GM18867 (cell line): ENCODE data around the gene PHC3.

Experiments used
- ATAC-seq: cut with Tn5 transposase; IDR thresholded peaks from one replicate; pipeline ENCODE4 v1.9.1; 2021; ENCODE audit warnings: mild to moderate bottlenecking, moderate library complexity; ENCODE audit not compliant: unreplicated experiment

The PHC3 gene

DNA sequence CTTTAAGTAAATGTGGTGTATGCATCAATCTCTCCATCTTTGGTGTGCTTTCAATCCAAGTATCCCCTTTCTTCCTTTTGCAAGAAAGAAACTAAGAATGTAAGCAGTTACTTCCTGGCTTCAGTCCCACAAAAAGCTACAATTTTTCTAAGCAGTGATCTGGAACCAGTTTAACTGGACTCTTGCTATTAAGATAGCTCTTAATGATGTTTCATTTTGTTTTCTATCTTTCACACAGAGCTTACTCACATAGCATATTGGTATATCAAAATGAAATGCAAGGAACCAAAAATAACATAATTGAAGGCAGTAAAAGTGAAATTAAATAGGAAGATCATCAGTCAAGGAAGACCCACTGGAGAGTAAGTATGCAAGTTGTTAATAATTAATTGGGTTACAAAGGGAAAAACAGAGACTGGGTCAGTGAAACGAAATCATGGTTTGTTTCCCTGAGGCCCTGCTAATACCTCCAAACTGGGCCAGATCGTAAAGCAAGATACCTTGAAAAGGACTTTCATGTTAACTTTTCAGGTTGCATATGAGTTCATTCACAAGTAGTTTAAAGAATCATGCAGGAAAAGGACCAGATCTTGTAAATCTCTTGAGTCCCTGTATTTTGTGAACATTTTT, 101.9 kb downstream of the PHC3 start:
- no peak for ATAC-seq

DNA sequence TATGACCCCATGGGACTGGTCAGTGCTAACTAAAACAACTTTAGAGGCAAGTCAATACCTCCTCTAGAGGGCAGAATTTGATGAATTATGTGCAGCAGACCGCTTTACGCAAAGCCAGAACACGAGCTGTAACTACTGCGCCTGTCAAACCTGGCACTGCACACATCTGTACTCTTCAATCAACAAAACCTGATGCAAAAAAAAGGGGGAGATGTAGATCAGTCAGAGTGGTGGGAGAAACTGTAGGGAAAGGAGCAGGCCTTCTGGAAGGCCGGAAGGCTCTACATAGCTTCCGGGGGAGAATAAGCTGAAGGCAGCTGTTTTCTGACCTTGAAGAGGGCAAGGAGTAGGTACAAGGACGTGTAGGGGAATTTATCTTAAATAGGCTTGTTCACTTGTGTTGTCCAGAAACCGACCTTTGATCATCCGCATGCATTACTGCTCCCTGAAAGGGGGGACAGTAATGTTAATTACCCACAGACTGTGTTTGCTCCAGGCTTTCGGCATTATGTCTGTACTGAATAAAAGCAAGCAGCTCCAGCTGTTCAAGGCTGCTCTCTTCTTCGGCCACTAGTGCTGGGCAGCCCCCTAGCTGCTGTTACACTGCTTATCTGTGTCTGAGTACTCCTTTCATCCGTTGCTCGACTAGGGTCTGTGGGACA, 102.8 kb downstream of the PHC3 start:
- ATAC-seq, result no peak

DNA sequence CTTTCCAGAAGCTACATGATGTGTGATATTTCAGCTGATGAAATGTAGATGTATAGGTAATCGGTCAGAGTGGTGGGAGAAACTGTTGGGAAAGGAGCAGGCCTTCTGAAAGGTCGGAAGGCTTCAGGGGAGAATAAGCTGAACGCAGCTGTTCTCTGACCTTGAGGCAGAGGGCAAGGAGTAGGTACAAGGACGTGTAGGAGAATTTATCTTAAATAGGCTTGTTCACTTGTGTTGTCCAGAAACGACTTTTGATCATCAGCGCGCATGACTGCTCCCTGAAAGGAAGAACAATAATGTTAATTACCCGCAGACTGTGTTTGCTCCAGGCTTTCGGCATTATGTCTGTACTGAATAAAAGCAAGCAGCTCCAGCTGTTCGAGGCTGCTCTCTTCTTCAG, 104.2 kb downstream of the PHC3 start:
- no peak for ATAC-seq

DNA sequence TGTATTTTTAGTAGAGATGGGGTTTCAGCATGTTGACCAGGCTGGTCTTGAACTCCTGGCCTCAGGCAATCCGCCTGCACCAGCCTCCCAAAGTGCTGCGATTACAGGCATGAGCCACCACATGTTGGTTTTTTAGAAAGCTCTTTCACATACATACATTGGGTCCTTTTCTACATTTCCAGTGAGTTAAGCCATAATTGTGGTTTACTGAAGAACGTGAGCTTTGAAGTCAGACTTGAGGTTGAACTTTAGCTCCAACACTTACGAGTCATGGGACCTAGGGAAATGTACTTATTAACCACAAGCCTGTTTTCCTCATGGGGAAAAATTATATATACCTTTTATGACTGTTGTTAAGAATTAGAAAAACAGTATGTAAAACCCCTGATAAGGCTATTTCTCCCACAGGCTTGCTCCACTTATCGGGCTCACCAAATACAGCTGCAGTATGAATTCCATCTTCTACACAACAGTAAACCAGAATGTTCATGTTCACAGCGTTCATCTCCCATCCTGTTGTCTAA, 104.8 kb downstream of the PHC3 start:
- ATAC-seq, result no peak

DNA sequence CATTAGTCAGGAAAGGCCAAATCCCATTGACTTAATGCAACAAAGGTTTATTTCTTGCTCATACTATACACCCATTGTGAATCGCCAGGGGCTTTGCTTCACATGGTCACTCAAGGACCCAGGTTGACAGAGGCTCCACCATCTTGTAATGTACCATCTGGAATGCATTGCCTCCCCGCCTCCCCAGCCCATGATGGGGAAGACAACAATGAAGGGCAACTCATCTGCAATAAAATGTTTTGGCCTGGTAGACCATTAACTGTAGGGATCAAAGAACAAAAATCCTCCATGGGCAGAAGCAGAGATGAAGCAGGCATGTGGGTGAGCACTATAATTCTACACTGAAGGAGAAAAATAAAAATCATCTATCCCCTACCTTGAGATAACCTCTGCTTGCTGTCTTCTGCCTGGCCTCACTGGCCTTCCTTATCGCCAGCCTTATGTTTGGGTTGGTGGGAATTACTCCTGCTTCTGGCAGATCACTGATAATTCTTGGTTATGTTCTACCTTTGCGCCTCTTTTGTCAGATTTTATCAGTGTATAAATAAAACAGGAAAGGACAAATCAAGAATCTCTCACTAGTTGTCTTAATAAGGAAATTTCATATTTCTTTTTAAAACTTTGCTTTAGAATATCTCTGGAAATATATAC, 106.0 kb downstream of the PHC3 start:
- ATAC-seq, result no peak

DNA sequence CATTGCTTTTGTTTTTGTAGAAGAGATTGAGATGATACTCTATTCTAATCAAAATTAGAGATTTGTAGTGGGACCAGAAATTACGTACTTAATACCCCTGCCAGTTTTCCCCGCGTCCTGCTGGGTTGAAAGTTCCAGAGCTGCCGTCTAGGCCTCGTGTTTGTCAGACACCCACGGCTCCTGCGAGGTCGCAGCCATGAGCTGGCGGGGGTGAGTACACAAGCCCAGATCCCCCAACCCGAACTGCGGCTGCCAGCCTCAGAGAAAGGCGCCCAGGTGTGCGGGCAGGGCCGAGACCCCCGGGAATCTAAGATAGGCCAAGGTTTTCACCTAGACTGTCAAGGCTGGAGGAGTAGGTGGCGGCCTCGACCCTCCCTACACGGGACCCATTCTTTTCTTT, 117.4 kb downstream of the PHC3 start:
- no peak for ATAC-seq

DNA sequence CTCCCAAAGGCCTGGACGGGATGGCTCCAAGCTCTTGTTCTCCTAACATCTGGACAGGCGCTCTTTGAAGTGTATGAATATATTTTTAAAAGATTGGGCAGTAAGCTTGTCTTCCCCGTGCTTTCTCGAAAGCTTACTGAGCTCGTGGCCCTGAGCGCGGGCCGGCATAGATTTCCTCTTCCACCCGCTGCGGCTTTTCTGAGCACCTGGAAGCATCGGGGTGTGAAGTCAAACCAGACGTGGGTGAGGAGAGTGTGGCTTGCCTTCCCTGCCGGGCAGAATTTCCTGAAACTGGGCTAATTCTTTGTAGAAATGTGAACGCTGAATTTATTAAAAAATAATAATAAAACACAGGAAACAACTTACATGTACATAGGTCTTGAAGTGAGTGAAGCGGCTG, 117.8 kb downstream of the PHC3 start:
- no peak for ATAC-seq

DNA sequence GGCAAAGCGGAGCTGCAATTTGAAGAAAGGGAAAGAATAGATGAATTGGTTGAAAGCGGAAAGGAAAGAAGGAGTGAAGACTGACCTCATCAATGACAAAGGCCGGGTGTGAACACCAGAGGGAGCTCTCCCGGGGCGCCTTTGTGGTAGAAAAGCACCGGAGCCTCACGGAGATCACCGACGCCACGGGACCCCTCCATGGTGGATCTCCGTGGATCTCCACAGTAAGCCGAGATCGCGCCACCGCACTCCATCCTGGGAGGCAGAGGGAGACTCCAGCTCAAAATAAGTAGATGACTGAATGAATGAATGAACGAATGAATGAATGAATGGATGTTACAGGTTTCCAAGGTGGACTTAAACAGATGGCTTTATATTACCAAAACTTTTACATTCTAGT, 118.8 kb downstream of the PHC3 start:
- no peak for ATAC-seq

DNA sequence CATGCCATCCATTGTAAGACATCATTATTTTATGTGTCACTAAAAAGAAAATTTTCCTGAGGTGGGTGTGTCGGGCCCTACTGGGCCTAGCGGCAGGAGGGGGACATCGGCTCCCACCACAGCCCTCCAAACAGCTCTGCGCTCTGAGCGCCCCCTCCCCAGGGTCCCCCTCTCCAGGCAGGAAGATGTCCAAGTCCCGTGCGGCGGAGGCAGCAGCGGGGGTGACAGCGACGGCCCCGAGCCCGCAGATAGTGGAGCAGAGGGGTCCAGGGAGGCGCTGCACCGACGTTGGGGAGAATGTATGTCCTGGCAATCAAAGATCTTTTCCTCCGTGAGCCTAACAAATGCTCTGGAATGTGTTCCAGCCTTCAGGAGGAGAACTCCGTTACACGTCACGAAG, 119.5 kb downstream of the PHC3 start:
- no peak for ATAC-seq

DNA sequence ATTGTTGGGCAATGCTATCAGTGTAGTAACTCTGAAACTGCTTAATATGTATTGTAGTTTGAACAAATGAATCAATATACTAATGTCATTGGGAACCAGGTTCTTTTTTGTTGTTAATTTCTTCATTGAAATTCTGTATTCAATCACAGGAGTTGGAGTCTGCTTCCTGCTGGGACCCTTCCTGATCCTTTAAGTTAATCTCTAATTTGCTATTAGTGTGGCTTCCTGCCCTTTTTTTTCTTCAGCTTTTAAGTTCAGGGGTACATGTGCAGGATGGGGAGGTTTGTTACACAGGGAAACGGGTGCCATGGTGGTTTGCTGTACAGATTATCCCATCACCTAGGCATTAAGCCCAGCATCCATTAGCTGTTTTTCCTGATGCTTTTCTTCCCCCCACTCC, 122.1 kb downstream of the PHC3 start:
- no peak for ATAC-seq

DNA sequence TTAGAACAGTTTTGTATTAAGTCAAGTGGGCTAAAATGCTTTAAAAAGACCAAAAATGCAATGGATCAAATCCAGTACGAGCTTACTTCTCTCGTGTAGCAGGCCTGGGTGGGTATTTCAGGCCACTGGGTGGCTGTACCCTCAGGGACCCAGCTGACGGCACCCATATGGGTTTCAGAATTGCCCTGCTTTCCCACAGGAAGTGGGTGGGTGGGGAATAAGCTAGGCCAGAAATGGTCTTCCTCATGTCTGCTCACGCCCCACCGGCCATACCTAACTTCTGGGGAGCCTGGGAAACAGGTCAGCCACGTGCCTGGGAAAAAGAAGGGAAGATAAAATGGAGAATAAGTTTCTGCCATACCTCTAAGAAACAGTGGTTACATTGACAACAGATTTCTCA, 123.4 kb downstream of the PHC3 start:
- no peak for ATAC-seq

DNA sequence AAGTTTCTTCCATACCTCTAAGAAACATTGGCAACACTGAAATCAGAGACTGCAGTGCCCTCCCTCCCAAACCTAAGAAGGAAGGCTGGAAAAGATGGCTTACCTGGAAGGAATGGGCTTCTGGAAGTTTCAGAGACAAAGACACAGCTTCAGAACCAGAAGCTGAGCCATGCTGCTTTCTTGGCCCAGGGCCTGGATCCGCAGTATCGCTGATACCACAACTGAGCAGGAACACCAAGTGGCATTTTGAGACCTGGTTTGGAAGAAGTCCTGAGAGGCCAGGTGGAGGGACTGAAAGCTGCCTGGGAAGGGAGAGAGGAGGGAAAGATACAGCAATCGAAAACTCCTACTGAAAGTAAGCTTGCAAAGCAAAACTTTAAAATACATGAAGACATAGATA, 124.0 kb downstream of the PHC3 start:
- no peak for ATAC-seq

DNA sequence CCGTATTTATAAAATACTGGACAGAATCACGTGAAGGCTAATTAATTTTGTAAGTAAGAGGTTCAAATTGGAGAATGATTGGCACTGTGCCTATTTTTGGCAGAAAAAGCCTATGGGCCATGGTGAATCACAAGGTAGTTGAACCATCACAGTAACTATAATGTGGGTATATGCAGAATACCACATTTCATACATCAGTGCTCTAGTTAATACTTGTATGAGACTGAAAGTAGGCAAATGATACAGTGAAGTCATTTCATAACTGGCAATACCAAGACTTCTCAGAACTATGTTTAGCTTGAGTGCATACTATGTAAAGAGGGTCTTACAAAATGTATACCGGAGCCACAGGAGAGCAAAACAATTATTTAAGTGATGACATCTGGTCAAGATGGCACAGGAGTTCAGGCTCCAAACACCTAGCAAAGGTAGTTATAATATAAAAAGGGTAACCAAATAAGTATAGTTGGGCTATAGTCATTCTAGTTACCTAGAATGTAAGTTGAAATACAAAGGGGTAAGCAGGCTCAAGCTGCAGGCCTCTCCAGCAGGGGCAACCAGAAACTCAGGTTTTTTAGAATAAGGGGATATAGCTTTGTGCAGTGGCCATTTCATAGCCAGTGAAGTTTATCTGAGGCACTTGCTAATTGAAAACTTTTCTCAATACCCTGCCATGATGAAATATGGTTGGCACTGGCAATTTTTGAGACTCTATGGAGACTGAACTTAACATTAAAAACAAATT, 124.7 kb downstream of the PHC3 start:
- peak; percentile 87 for ATAC-seq

DNA sequence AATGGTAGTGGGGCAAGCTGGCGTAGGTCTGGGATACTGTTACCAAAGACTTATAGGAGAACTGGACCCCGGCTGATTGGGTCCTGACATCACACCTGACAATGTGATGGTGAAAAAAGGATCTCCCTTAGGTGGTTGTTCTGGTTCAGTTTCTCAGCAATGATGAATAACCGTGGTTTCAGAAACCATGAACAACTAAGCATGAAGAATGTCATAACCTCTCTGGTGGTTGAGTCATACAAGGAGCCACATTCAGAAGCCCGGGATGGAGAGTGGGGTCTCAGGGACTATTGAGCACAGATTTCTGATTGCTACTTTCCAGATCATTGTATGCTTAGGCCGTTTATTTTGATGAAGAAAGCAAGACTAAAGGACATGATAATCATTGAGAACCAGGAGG, 126.3 kb downstream of the PHC3 start:
- peak; percentile 65 for ATAC-seq

DNA sequence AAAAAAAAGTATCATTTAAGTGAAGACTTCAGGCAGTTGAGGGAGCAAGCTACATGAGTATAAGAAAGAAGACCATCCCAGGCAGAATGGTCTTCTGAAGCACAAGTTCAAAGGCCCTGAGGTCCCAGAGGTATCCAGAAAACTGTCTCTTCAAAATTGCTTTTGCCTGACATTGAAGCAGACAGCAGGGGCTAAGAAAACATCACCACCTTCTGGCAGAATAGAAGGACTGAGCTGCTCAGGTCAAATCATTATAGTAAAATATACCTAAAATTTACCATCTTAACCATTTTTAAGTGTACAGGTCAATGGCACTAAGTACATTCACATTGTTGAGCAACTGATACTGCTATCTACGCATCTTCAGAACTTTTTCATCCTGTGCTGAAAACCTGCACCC, 127.3 kb downstream of the PHC3 start:
- no peak for ATAC-seq

DNA sequence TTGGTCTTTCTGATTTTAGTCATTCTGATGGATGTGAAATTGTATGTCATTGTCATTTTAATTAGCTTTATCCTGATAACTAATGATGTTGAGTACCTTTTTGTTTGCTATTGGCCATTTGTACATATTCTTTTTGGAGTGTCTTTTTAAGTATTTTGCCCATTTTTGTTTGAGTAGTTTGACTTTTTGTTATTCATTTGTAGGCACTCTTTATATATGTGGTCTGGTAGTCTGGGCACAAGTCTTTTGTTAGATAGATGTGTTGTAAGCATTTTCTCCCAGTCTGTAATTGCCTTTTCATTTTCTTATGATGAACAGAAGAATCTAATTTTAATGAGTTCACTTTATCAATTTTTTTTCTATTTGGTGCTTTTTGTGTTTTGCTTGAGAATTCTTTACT, 129.1 kb downstream of the PHC3 start:
- no peak for ATAC-seq

DNA sequence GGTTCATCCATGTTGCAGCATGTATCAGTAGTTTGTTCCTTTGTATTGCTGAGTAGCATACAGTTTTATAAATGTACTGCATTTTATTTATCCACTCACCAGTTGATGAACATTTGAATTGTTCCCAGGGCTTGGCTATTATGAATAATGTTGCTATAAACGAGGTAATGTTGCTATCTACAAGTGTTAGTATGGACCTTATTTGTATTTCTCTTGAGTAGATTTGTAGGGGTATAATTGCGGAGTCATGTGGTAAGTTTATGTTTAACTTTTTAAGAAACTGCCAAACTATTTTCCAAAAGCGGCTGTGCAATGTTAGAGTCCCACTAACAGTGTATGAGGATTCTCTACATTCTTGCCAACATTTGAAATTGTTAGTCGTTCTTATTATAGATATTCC, 130.8 kb downstream of the PHC3 start:
- ATAC-seq, result no peak

DNA sequence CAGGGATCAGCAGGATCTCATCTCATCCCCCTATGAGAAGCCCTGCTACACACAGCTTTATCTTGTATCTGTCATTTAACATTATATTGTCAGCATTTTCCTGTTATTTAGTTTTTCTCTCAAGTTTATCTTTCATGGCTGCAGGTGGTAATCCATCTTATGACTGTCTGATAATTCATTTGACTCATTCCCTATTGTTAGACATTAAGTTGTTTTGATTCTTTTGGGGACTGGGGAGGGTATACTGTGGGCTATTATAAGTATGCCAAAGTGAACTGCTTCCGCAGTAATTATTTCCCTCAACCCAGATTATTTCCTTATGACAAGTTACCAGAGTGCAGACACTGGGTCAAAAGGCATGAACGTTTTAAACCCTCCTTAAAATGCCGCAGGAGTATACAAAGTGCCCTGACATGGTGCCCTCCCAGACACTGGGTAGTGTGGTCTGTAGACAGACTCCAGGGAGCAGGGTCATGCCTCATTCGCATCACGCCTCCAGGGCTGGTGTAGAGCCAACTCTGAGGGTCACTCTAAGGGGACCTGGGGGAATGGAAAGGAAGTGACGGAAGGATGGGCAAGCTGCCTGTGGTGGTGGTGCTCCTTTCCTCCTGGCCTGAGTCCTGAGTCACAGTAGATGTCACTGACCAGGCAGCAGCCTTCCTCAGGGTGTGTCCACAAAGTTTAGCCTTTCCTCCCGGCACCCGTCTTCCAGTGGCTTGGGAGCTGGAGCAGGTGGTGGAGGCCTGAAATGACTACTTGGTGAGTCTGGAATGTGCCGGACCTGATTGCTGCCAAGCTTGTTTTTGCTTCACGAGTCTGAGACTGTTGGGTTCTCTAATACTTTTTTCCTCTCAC, 132.2 kb downstream of the PHC3 start:
- no peak for ATAC-seq

DNA sequence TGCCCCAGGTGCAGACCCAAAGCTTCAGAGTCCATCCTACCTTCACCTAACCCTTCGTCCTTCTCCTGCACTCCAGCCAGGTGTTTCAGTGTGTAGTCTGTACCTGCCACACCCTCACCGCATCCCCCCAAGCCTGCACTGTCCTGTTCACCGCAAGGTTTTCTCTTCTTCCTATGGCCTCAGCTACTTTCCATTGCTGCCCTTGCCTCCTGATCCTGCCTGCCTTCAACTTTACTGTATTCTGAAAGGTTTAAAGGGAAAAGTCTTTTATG, 134.5 kb downstream of the PHC3 start:
- ATAC-seq, result no peak

DNA sequence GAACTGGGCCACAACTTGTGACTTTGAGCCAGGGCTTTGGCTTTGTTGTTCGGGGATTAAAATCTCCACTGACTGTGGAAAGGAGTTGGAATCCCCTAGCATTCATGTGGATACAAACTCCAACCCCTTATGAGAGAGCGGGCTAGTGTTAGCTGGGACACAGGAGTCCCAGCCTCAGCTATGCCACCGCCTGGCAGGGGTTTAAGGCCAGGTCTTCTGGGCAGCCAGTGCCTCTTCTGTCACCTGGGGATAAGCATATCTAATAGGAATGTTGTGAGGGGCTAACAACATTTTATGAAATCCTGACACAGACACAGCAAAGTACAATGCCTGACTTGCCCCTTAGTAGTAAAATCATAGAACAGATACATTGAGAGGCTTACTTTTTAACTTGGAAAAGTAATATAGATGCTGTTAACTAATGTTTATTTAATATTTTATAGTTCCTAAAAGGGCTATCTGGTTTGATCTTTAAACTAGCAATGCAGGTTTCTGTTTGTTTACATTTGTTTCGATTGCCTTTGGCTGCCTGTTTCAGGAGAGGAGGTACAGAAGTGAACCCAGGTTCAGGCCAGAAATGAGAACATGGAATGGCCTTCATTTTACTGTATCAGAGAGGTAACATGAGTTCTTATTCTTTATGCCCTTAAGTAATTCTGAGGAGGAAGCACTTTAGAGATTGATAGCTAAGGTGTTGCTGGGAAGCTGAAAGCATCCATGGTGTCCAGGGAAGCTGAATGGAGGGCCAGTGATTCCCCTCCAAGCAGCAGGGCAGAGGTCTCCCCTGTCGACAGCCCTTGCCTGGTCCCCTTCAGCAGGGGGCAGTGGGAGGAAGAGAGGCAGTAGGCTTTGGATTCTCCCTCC, 135.0 kb downstream of the PHC3 start:
- no peak for ATAC-seq
